ENCODE data around the gene CHCHD4. TPM values are rescaled to one million over a fixed set of nuclear protein-coding genes. Genes with fewer than 3 reads are reported as not detected.

Gene CHCHD4
- total and polyA plus RNA-seq, 2 of the 13 experiments (the other 11 are each of a cell fraction or from before 2014, with no cell fraction given): 15.8 to 24.1 TPM

DNA sequence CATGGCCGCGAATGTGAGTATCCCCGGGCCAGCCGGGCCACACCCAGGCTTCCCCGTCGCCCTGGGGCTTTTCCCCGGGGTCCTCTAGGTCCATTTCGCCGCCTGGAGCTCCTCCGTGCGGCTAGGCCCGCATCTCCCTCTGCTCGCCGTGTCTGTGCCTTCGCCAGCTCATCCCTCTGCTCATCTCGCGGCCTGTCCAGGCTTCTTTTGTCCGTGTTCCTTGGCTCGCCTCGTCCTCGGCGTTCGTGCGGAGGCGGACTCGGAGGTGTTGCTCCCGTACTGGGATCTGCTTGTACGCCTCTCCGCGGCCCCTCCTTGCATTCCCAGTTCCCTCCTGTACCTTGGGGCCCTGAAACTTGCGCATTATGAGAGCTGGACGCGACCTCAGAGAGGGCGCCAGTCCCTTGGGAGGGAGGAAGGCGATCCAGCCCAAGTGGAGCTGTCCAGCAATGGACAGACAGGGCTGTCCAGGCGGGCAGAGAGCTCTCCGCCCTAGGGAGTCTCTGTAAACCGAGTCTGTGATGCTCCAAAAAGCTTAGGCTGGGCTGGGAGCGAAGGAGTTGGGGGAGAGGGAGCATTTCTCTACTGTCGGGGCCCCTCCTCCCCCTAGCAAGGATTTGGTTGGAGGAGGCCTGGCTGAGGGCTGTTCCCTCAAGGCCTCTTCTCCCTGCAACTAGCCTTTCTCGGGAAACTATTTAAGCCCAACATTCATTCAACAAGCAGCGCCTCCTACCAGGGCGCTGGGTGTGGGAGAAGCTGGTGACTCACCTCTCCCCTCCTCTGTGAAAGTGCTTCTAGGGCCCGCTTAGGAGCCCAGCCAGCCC, 735 bp upstream of the CHCHD4 start (continued):
- no peak for TF ChIP-seq GLMP (CRISPR knock-in tag; IDR thresholded peaks at IDR 0.05; ENCODE audit: borderline replicate concordance)
- no peak for TF ChIP-seq ZNF567 (CRISPR knock-in tag; IDR thresholded peaks at IDR 0.05; ENCODE audit: borderline replicate concordance)
- TF ChIP-seq KDM5B (CRISPR knock-in tag; IDR thresholded peaks at IDR 0.05; ENCODE audit: borderline replicate concordance): no peak
- TF ChIP-seq MATR3 (CRISPR knock-in tag; IDR thresholded peaks at IDR 0.05): no peak
- TF ChIP-seq MYNN (CRISPR knock-in tag; IDR thresholded peaks at IDR 0.05; ENCODE audit: low read depth): no peak
- 0 out of 2 replicates have a peak, but pooled peaks have one; percentile 45 for TF ChIP-seq HDAC1 (CRISPR knock-in tag; IDR thresholded peaks at IDR 0.05)
- TF ChIP-seq SPEN (CRISPR knock-in tag; IDR thresholded peaks at IDR 0.05; ENCODE audit: low read depth): no peak; the same call in 1 of the 2 replicates
- TF ChIP-seq ZFP1 (CRISPR knock-in tag; IDR thresholded peaks at IDR 0.05): no peak
- TF ChIP-seq AKAP8 (CRISPR knock-in tag; IDR thresholded peaks at IDR 0.05): no peak
- TF ChIP-seq, protein P1, sequence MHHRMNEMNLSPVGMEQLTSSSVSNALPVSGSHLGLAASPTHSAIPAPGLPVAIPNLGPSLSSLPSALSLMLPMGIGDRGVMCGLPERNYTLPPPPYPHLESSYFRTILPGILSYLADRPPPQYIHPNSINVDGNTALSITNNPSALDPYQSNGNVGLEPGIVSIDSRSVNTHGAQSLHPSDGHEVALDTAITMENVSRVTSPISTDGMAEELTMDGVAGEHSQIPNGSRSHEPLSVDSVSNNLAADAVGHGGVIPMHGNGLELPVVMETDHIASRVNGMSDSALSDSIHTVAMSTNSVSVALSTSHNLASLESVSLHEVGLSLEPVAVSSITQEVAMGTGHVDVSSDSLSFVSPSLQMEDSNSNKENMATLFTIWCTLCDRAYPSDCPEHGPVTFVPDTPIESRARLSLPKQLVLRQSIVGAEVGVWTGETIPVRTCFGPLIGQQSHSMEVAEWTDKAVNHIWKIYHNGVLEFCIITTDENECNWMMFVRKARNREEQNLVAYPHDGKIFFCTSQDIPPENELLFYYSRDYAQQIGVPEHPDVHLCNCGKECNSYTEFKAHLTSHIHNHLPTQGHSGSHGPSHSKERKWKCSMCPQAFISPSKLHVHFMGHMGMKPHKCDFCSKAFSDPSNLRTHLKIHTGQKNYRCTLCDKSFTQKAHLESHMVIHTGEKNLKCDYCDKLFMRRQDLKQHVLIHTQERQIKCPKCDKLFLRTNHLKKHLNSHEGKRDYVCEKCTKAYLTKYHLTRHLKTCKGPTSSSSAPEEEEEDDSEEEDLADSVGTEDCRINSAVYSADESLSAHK (CRISPR knock-in tag; IDR thresholded peaks at IDR 0.05; ENCODE audit: borderline replicate concordance): no peak
- no peak for TF ChIP-seq ZFP62 (CRISPR knock-in tag; IDR thresholded peaks at IDR 0.05)
- TF ChIP-seq MAFG (CRISPR knock-in tag; IDR thresholded peaks at IDR 0.05): no peak
- no peak for TF ChIP-seq ZNF207 (IDR thresholded peaks at IDR 0.05; ENCODE audit: borderline replicate concordance)
- TF ChIP-seq HES4 (CRISPR knock-in tag; IDR thresholded peaks at IDR 0.05; ENCODE audit: borderline replicate concordance): no peak
- TF ChIP-seq ZNF251 (CRISPR knock-in tag; IDR thresholded peaks at IDR 0.05): 0 out of 2 replicates have a peak, but pooled peaks have one; percentile 64
- TF ChIP-seq, protein P2, sequence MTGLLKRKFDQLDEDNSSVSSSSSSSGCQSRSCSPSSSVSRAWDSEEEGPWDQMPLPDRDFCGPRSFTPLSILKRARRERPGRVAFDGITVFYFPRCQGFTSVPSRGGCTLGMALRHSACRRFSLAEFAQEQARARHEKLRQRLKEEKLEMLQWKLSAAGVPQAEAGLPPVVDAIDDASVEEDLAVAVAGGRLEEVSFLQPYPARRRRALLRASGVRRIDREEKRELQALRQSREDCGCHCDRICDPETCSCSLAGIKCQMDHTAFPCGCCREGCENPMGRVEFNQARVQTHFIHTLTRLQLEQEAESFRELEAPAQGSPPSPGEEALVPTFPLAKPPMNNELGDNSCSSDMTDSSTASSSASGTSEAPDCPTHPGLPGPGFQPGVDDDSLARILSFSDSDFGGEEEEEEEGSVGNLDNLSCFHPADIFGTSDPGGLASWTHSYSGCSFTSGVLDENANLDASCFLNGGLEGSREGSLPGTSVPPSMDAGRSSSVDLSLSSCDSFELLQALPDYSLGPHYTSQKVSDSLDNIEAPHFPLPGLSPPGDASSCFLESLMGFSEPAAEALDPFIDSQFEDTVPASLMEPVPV (CRISPR knock-in tag; IDR thresholded peaks at IDR 0.05): 0 out of 2 replicates have a peak, but pooled peaks have one; percentile 83
- TF ChIP-seq TAF15 (IDR thresholded peaks at IDR 0.05; ENCODE audit: low read depth, low read length, poor library complexity, severe bottlenecking): no peak
- no peak for TF ChIP-seq HIVEP1 (CRISPR knock-in tag; IDR thresholded peaks at IDR 0.05)
- TF ChIP-seq ZNF891 (CRISPR knock-in tag; IDR thresholded peaks at IDR 0.05): peak; percentile 59; the same call in 1 of the 2 replicates
- TF ChIP-seq NR2F1 (CRISPR knock-in tag; IDR thresholded peaks at IDR 0.05): no peak
- TF ChIP-seq ZNF746 (CRISPR knock-in tag; IDR thresholded peaks at IDR 0.05): no peak
- no peak for TF ChIP-seq ZNF10 (CRISPR knock-in tag; IDR thresholded peaks at IDR 0.05; ENCODE audit: borderline replicate concordance, low read depth)
- TF ChIP-seq, protein P3, sequence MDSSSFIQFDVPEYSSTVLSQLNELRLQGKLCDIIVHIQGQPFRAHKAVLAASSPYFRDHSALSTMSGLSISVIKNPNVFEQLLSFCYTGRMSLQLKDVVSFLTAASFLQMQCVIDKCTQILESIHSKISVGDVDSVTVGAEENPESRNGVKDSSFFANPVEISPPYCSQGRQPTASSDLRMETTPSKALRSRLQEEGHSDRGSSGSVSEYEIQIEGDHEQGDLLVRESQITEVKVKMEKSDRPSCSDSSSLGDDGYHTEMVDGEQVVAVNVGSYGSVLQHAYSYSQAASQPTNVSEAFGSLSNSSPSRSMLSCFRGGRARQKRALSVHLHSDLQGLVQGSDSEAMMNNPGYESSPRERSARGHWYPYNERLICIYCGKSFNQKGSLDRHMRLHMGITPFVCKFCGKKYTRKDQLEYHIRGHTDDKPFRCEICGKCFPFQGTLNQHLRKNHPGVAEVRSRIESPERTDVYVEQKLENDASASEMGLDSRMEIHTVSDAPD (CRISPR knock-in tag; IDR thresholded peaks at IDR 0.05): peak; percentile 17; the same call in 1 of the 2 replicates
